Naive B cell (primary cell): ENCODE data around the gene TMEM80. TPM values are rescaled to one million over a fixed set of nuclear protein-coding genes. Genes with fewer than 3 reads are reported as not detected.
A peak's percentile ranks its signal among the peaks of the same experiment; 100 is the strongest.
"Not testable (repeated sequence)": the region's sequence is repeated elsewhere in the genome, so short reads cannot be mapped to it uniquely, and the experiment has no call there.

Experiments
- ATAC-seq, 2 donors: fragments of 150-1000 bp; cut with Tn5 transposase; 2 replicates each; pipeline ENCODE4 v1.10.0; 2021; ENCODE audit warnings: low read depth in 2 of 2, mild to moderate bottlenecking in 2 of 2, moderate library complexity in 2 of 2
- DNase-seq: peaks from one replicate; pipeline ENCODE4 v3.0.0; 2022
- H3K27ac Mint-ChIP-seq, 6 donors: one replicate each; pipeline ENCODE4 v1.8.0; 2020 to 2022; ENCODE audit warnings: mild to moderate bottlenecking in 6 of 6, mixed read lengths in 6 of 6, moderate library complexity in 5 of 6, inconsistent platforms in 2 of 6
- H3K27me3 Mint-ChIP-seq, 3 donors: one replicate each; pipeline ENCODE4 v1.8.0; 2021 to 2022; ENCODE audit warnings: mixed read lengths in 3 of 3, mild to moderate bottlenecking in 1 of 3
- H3K36me3 Mint-ChIP-seq, 2 donors: one replicate each; pipeline ENCODE4 v1.8.0; 2020 to 2022; ENCODE audit warnings: mixed read lengths in 2 of 2, inconsistent platforms in 1 of 2, mild to moderate bottlenecking in 1 of 2
- H3K4me1 Mint-ChIP-seq, 3 donors: one replicate each; pipeline ENCODE4 v1.8.0; 2020 to 2022; ENCODE audit warnings: mixed read lengths in 3 of 3, inconsistent platforms in 1 of 3, mild to moderate bottlenecking in 1 of 3, moderate library complexity in 1 of 3
- H3K4me3 Mint-ChIP-seq, 8 donors: one replicate each; pipeline ENCODE4 v1.8.0; 2020 to 2022; ENCODE audit warnings: mild to moderate bottlenecking in 8 of 8, mixed read lengths in 8 of 8, moderate library complexity in 8 of 8, inconsistent platforms in 2 of 8
- H3K9me3 Mint-ChIP-seq, 7 donors: one replicate each; pipeline ENCODE4 v1.8.0; 2020 to 2022; ENCODE audit warnings: mixed read lengths in 7 of 7, mild to moderate bottlenecking in 5 of 7, inconsistent platforms in 2 of 7, moderate library complexity in 1 of 7
- polyA plus RNA-seq, 6 donors: library from polyadenylated mRNA; unstranded; fragments of 300-500 nt; fragmentation: Illumina TruSeq; gene quantifications; one replicate each; pipeline ENCODE4 v1.2.3, GENCODE V29; 2021; ENCODE audit warnings: low read depth in 6 of 6

Gene TMEM80
- polyA plus RNA-seq, 6 donors from 2014 or later = 31.5 to 41.0 (median 36.6) TPM

DNA sequence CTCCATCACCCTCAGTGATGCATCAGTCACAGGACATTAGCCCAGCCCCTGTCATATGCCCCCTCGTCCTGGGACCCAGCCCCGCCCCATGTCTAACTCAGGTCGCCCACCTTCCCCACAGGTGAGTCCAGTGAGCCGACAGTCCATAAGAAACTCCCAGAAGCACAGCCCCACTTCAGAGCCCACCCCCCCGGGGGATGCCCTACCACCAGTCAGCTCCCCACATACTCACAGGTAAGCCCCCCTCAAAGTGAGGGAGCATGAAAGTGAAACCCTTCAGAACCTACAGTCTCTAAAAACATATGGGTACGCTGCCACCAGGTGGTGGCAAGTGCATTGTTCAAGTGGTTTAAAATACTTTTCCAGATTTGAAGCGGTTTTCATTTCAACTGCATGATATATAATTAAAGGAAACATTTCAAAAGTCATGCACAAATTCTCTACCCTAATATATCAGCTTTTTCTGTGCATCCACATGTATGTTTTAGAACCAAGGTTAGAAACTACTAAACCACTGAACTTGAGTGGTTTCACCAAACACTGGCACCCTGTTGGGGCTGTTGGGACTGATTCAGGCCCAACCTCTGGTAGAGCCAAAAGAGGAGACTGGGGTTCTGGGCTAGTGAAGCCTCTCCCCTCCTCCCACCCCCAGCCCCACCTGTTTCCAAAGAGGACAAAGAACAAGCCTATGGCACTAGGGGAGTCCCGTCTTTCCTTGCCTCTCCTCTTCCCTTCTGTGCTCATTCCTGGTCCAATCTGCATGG is 27.7 kb downstream of the TMEM80 start:
- no peaks in the 10 kb centered on the region for H3K36me3 Mint-ChIP-seq
- DNase-seq = peak; percentile 68
- peaks cover 0 to 40% (median 8%) of the 10 kb centered on the region in 3 donors for H3K27me3 Mint-ChIP-seq
- H3K4me3 Mint-ChIP-seq = peak overlapping the region; percentile 79 to 93 (median 88)
- no peaks in the 10 kb centered on the region for H3K9me3 Mint-ChIP-seq
- peaks cover 15 to 26% (median 22%) of the 10 kb centered on the region in 3 donors for H3K4me1 Mint-ChIP-seq
- ATAC-seq = peak; percentile 27 to 38
- H3K27ac Mint-ChIP-seq = peak overlapping the region in 4 of 6 donors; percentile 74 to 93 (median 84)

DNA sequence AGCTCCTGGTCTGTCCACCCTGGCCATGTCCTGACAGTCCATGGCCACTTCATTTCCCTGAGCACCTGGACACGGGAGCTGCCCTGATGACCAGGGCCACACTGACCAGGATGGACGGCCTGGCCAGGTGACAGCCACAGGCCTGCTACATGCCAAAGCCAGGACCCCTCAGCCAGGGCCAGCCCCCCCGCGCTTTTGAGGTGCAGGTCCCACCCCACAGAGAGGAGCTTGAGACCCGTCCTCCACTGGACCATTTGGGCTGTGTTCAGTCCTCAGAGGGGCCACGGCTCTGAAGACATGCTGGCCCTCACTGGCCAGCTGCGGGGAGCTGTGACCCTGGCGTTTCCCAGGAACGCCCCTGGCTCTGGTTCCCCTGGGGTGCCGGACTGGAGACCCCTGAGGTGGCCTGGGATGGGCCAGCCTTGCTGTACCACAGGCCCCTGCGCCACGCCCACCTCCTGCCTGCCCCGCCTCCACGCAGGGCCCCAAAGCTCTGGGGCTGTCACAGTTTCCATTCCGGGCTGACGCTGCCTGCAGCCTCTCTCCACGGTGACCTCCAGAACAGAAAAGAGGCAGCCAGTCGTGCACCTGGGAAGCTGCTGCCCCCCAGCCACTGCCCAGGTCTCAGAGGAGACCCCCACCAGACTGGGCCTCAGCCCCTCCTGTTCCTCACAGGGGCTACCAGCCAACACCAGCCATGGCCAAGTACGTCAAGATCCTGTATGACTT is 28.6 kb downstream of the TMEM80 start:
- no peak for ATAC-seq

DNA sequence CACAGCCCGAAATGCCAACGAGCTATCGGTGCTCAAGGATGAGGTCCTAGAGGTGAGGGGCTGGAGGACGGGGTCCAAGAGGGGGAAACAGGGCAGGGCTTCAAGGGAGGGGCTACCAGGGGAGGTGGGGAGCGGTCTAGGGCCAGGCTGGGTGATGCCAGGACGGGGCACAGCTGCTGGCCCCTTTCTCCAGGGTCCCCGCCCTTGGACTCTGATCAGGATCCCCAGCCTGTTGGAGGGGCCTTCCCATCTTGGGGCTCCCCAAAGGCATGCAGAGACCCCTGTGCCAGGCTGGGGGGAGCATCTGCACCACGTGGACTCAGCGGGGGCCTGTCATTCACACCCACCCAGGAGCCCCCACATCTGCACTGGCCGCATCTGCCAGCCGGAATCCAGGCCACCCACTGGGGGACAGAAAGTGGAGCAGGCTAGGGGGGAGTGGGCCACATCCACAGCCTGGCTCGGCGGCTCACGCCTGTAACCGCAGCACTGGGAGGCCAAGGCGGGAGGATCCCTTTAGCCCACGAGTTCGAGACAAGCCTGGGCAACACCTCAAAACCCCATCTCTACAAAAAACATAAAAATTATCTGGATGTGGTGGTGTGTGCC is 29.3 kb downstream of the TMEM80 start:
- DNase-seq (no peak), ATAC-seq (no peak)
- Mint-ChIP-seq H3K4me1 (peaks cover 12 to 21% (median 13%) of the 10 kb centered on the region in 3 donors), H3K4me3 (peak overlapping the region in 6 of 8 donors; percentile 12 to 80 (median 66)), H3K27me3 (peaks cover 0 to 34% (median 0%) of the 10 kb centered on the region in 3 donors), H3K36me3 (no peaks in the 10 kb centered on the region), H3K9me3 (no peaks in the 10 kb centered on the region), H3K27ac (no peak overlapping the region)

More for the DNA sequence above, 28.6 kb downstream of the TMEM80 start:
- Mint-ChIP-seq H3K9me3 (no peaks in the 10 kb centered on the region), H3K4me1 (peaks cover 14 to 25% (median 19%) of the 10 kb centered on the region in 3 donors), H3K36me3 (no peaks in the 10 kb centered on the region), H3K27me3 (peaks cover 0 to 37% (median 6%) of the 10 kb centered on the region in 3 donors), H3K27ac (no peak overlapping the region), H3K4me3 (peak overlapping the region in 5 of 8 donors; percentile 20 to 72 (median 35))
- DNase-seq = no peak

DNA sequence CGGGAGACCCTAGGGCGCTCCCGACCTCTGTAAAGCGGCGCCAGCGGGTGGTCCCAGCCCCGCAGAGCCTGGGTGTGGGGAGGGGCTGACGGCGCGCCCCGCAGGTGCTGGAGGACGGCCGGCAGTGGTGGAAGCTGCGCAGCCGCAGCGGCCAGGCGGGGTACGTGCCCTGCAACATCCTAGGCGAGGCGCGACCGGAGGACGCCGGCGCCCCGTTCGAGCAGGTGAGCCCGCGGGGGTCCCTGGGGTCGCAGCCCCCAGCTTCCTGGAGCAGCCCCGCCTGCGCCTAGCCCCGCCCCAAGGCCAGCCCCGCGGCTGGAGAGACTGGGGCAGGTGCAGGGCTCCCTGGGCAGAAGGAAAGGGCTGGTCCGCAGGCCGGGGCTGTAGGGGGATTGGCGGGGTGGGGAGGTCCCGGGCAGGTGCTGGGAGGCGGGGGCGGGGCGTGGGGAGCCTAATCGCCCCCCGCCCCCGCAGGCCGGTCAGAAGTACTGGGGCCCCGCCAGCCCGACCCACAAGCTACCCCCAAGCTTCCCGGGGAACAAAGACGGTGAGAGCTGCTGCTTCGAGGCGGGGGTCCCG is 30.1 kb downstream of the TMEM80 start:
- Mint-ChIP-seq H3K36me3 (no peaks in the 10 kb centered on the region), H3K27ac (no peak overlapping the region), H3K27me3 (peaks cover 0 to 30% (median 0%) of the 10 kb centered on the region in 3 donors), H3K9me3 (no peaks in the 10 kb centered on the region), H3K4me3 (peak overlapping the region in 5 of 8 donors; percentile 12 to 72 (median 42)), H3K4me1 (peaks cover 10 to 21% (median 13%) of the 10 kb centered on the region in 3 donors)
- ATAC-seq (no peak), DNase-seq (no peak)

- Mint-ChIP-seq H3K27me3 (peaks cover 0 to 25% (median 0%) of the 10 kb centered on the region in 3 donors), H3K4me3 (peak overlapping the region; percentile 30 to 79 (median 62)), H3K9me3 (no peaks in the 10 kb centered on the region), H3K27ac (peak overlapping the region in 2 of 6 donors; percentile 54 to 69), H3K36me3 (no peaks in the 10 kb centered on the region), H3K4me1 (peaks cover 8 to 17% (median 8%) of the 10 kb centered on the region in 3 donors)
- DNase-seq (no peak), ATAC-seq (no peak)
These were observed 30.9 kb downstream of the TMEM80 start for GRCh38 chr11:726278-727220.

GRCh38 chr11:727281-727701 is 31.7 kb downstream of the TMEM80 start:
- ATAC-seq = no peak
- Mint-ChIP-seq H3K4me3 (peak overlapping the region in 4 of 8 donors; percentile 27 to 72 (median 64)), H3K9me3 (no peaks in the 10 kb centered on the region), H3K27ac (peak overlapping the region in 1 of 6 donors; percentile 53), H3K27me3 (peaks cover 0 to 22% (median 0%) of the 10 kb centered on the region in 3 donors), H3K4me1 (peaks cover 7 to 10% (median 8%) of the 10 kb centered on the region in 3 donors), H3K36me3 (no peaks in the 10 kb centered on the region)
- DNase-seq = no peak

GRCh38 chr11:727859-728748 is 32.5 kb downstream of the TMEM80 start:
- H3K9me3 Mint-ChIP-seq = no peaks in the 10 kb centered on the region
- peaks cover 0 to 23% (median 0%) of the 10 kb centered on the region in 3 donors for H3K27me3 Mint-ChIP-seq
- no peak overlapping the region for H3K4me3 Mint-ChIP-seq
- ATAC-seq (peak; percentile 79 to 82), DNase-seq (peak; percentile 74)
- peaks cover 4 to 8% (median 6%) of the 10 kb centered on the region in 3 donors for H3K4me1 Mint-ChIP-seq
- no peak overlapping the region for H3K27ac Mint-ChIP-seq
- H3K36me3 Mint-ChIP-seq = no peaks in the 10 kb centered on the region

- H3K27me3 Mint-ChIP-seq = peaks cover 0 to 14% (median 0%) of the 10 kb centered on the region in 3 donors
- H3K4me3 Mint-ChIP-seq = no peak overlapping the region
- H3K36me3 Mint-ChIP-seq = no peaks in the 10 kb centered on the region
- H3K4me1 Mint-ChIP-seq = peaks cover 0 to 4% (median 3%) of the 10 kb centered on the region in 3 donors
- H3K9me3 Mint-ChIP-seq = no peaks in the 10 kb centered on the region
- no peak overlapping the region for H3K27ac Mint-ChIP-seq
- ATAC-seq (no peak), DNase-seq (no peak)
These were observed 33.4 kb downstream of the TMEM80 start for GRCh38 chr11:728901-729491.

DNA sequence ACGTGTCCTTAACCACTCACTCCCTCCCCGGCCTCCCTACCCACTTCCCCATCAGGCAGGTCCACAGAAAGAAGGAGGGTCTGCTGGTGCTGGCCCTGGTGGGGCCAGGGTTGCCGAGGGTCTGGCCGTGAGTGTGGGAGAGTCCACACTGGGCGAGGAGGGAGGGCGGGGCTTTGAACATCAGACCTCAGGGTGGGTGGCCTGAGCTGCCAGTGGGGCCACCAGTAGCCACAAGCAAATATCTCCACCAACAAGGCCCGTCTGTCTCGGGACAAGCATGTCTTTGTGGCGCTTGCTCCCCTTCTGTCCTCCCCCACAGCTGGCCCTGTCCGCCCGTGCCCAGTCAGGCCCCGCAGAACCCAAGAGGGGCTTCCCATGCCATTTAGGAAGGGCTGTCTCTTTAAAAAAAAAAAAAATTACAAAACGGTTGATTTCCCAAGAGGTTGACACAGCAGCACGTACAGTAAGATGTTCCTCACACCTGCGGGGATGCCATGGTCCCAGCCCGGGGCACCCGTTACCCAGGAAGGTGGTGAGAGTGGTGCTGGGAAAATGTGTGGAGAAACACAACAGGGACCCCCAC is 34.0 kb downstream of the TMEM80 start:
- ATAC-seq (no peak), DNase-seq (no peak)
- peaks cover 0 to 19% (median 0%) of the 10 kb centered on the region in 3 donors for H3K27me3 Mint-ChIP-seq
- no peaks in the 10 kb centered on the region for H3K9me3 Mint-ChIP-seq
- H3K4me1 Mint-ChIP-seq = peaks cover 0 to 4% (median 3%) of the 10 kb centered on the region in 3 donors
- H3K36me3 Mint-ChIP-seq = no peaks in the 10 kb centered on the region
- no peak overlapping the region for H3K27ac Mint-ChIP-seq
- no peak overlapping the region for H3K4me3 Mint-ChIP-seq

DNA sequence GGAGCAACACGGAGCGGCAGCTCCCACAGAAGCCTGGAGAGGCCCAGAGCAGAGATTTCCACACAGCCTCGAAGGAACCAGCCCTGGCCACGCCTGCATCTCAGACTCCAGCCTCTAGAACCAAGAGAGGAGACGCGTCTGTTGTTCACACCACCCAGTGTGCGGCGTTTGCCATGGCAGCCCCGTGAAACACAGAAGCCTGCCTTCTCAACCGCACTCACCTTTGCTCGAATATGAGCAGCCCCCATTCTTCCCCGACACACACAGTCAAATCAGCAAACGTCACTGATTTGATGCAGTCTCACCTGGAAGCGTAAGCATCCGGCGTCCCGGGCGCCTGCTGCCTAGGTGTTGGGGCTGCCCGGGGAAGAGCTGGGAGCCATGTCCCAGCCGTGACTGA is 37.5 kb downstream of the TMEM80 start:
- H3K27ac Mint-ChIP-seq = no peak overlapping the region
- ATAC-seq (no peak), DNase-seq (no peak)
- no peaks in the 10 kb centered on the region for H3K36me3 Mint-ChIP-seq
- peaks cover 11 to 13% (median 12%) of the 10 kb centered on the region in 3 donors for H3K4me1 Mint-ChIP-seq
- peaks cover 0 to 31% (median 8%) of the 10 kb centered on the region in 3 donors for H3K27me3 Mint-ChIP-seq
- H3K4me3 Mint-ChIP-seq = no peak overlapping the region
- H3K9me3 Mint-ChIP-seq = no peaks in the 10 kb centered on the region

- not testable (repeated sequence) for ATAC-seq, H3K27ac Mint-ChIP-seq, H3K36me3 Mint-ChIP-seq, H3K9me3 Mint-ChIP-seq, H3K4me3 Mint-ChIP-seq, DNase-seq
- H3K4me1 Mint-ChIP-seq = peaks cover 11 to 16% (median 13%) of the 10 kb centered on the region in 3 donors
- peaks cover 0 to 36% (median 13%) of the 10 kb centered on the region in 3 donors for H3K27me3 Mint-ChIP-seq
These were observed 38.9 kb downstream of the TMEM80 start for GRCh38 chr11:734541-734940.
